ENCODE data around the gene ADAMTS8. TPM values are rescaled to one million over a fixed set of nuclear protein-coding genes. Genes with fewer than 3 reads are reported as not detected.
A peak's percentile ranks its signal among the peaks of the same experiment; 100 is the strongest.

Gene ADAMTS8
- total RNA-seq, 1 experiment from 2014 or later: not detected

- Histone ChIP-seq H3K79me2 (ENCODE audit: low read length) (no peaks in the 10 kb centered on the region), H3F3A (ENCODE audit: low read length, unreplicated experiment) (no peaks in the 10 kb centered on the region), H3K27ac (ENCODE audit: low read length) (peak overlapping the region; percentile 64), H3K9me2 (replicated peaks; ENCODE audit: low read length) (no peaks in the 10 kb centered on the region), H3K27me3 (ENCODE audit: low read length) (no peaks in the 10 kb centered on the region), H3K9me3 (ENCODE audit: low read length) (no peaks in the 10 kb centered on the region), H3K4me1 (ENCODE audit: insufficient read depth, low read length) (peaks cover 18% of the 10 kb centered on the region), H3K4me3 (ENCODE audit: low read length) (no peak overlapping the region), H3K9ac (ENCODE audit: low read length) (peak overlapping the region; percentile 14; the same call in 1 of the 2 replicates), H4K20me1 (ENCODE audit: low read length) (no peaks in the 10 kb centered on the region), H3K4me2 (ENCODE audit: low read length) (no peak overlapping the region), H3K36me3 (ENCODE audit: low read depth, low read length) (peaks cover 11% of the 10 kb centered on the region; the same call in 1 of the 2 replicates), H2AFZ (ENCODE audit: low read length) (no peak overlapping the region)
- no peak for DNase-seq
- intact Hi-C loops (cut with micrococcal nuclease): no loop called here
- TF ChIP-seq EZH2phosphoT487 (IDR thresholded peaks at IDR 0.05; ENCODE audit: borderline replicate concordance, low read length) (no peak), EZH2 (IDR thresholded peaks at IDR 0.05; ENCODE audit: low read length, unreplicated experiment) (no peak)
- TF ChIP-seq, protein P1, sequence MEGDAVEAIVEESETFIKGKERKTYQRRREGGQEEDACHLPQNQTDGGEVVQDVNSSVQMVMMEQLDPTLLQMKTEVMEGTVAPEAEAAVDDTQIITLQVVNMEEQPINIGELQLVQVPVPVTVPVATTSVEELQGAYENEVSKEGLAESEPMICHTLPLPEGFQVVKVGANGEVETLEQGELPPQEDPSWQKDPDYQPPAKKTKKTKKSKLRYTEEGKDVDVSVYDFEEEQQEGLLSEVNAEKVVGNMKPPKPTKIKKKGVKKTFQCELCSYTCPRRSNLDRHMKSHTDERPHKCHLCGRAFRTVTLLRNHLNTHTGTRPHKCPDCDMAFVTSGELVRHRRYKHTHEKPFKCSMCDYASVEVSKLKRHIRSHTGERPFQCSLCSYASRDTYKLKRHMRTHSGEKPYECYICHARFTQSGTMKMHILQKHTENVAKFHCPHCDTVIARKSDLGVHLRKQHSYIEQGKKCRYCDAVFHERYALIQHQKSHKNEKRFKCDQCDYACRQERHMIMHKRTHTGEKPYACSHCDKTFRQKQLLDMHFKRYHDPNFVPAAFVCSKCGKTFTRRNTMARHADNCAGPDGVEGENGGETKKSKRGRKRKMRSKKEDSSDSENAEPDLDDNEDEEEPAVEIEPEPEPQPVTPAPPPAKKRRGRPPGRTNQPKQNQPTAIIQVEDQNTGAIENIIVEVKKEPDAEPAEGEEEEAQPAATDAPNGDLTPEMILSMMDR (conservative IDR thresholded peaks at IDR 0.05; ENCODE audit: low read depth, low read length): no peak
- no TSS peak for BruUV-seq (replicated peaks)
- no peak for ATAC-seq
- ChIA-PET CTCF (interaction anchor here (0.7 kb wide), 1 partner anchor 385 kb away, joined by 3 read pairs; no protein-coding TSS in a partner anchor), POLR2A (ENCODE audit: unreplicated experiment) (interaction anchor here (0.6 kb wide), 1 partner anchor 46 kb away, joined by 3 read pairs; no protein-coding TSS in a partner anchor)
Observed at GRCh38 chr11:130476922-130477491, 48.6 kb upstream of the ADAMTS8 start.

- Histone ChIP-seq H3K9me2 (replicated peaks; ENCODE audit: low read length) (no peaks in the 10 kb centered on the region), H3K79me2 (ENCODE audit: low read length) (no peaks in the 10 kb centered on the region), H3K9me3 (ENCODE audit: low read length) (no peaks in the 10 kb centered on the region), H3K27me3 (ENCODE audit: low read length) (no peaks in the 10 kb centered on the region), H3K27ac (ENCODE audit: low read length) (no peak overlapping the region), H3K4me3 (ENCODE audit: low read length) (no peak overlapping the region), H3K4me1 (ENCODE audit: insufficient read depth, low read length) (peaks cover 18% of the 10 kb centered on the region), H3K9ac (ENCODE audit: low read length) (no peak overlapping the region), H3F3A (ENCODE audit: low read length, unreplicated experiment) (no peaks in the 10 kb centered on the region), H4K20me1 (ENCODE audit: low read length) (no peaks in the 10 kb centered on the region), H2AFZ (ENCODE audit: low read length) (no peak overlapping the region), H3K36me3 (ENCODE audit: low read depth, low read length) (peaks cover 17% of the 10 kb centered on the region), H3K4me2 (ENCODE audit: low read length) (no peak overlapping the region)
- BruUV-seq (replicated peaks): no TSS peak
- TF ChIP-seq EZH2phosphoT487 (IDR thresholded peaks at IDR 0.05; ENCODE audit: borderline replicate concordance, low read length) (no peak), EZH2 (IDR thresholded peaks at IDR 0.05; ENCODE audit: low read length, unreplicated experiment) (no peak)
- TF ChIP-seq, protein P1 (conservative IDR thresholded peaks at IDR 0.05; ENCODE audit: low read depth, low read length): no peak
- no peak for DNase-seq
- intact Hi-C loops (cut with micrococcal nuclease): no loop called here
- ChIA-PET CTCF (interaction anchor here (0.7 kb wide), 1 partner anchor 385 kb away, joined by 3 read pairs; no protein-coding TSS in a partner anchor), POLR2A (ENCODE audit: unreplicated experiment) (no interaction called here)
- ATAC-seq: no peak
Observed at GRCh38 chr11:130476200-130476921, 48.0 kb upstream of the ADAMTS8 start.

Data from PC-3 (cell line).